GM21786 (cell line): ENCODE measurements around the gene CDH9.

ENCODE experiments used
- ATAC-seq: cut with Tn5 transposase; IDR thresholded peaks from one replicate; pipeline ENCODE4 v1.9.1; 2021; ENCODE audit not compliant: unreplicated experiment

Gene CDH9

GRCh38 chr5:27038476-27038875, at the start of gene CDH9:
CDH9 (minus strand) TSS chr5:27038586; CDS start chr5:26988333, 50,253 bp downstream.
- no peak for ATAC-seq

GRCh38 chr5:27087747-27088146, 49.4 kb upstream of the CDH9 start:
- ATAC-seq: no peak

- no peak for ATAC-seq
Observed at GRCh38 chr5:27083449-27084415, 45.3 kb upstream of the CDH9 start.

GRCh38 chr5:27080147-27080546, 41.8 kb upstream of the CDH9 start:
- no peak for ATAC-seq

GRCh38 chr5:27062451-27062850, 24.1 kb upstream of the CDH9 start:
- no peak for ATAC-seq

GRCh38 chr5:27048510-27048909, 10.1 kb upstream of the CDH9 start:
- ATAC-seq: no peak

GRCh38 chr5:27041372-27041771, 3.0 kb upstream of the CDH9 start:
- ATAC-seq: no peak

- no peak for ATAC-seq
Observed at GRCh38 chr5:27034565-27034964, 3.8 kb downstream of the CDH9 start.

GRCh38 chr5:27026801-27027200, 11.6 kb downstream of the CDH9 start:
- ATAC-seq: no peak

- no peak for ATAC-seq
Observed at GRCh38 chr5:27026063-27026462, 12.3 kb downstream of the CDH9 start.

GRCh38 chr5:27021471-27021870, 16.9 kb downstream of the CDH9 start:
- no peak for ATAC-seq

GRCh38 chr5:27020973-27021372, 17.4 kb downstream of the CDH9 start:
- ATAC-seq: no peak

- no peak for ATAC-seq
Observed at GRCh38 chr5:27015758-27016157, 22.6 kb downstream of the CDH9 start.

- no peak for ATAC-seq
Observed at GRCh38 chr5:27011274-27011673, 27.1 kb downstream of the CDH9 start.

GRCh38 chr5:27010646-27011045, 27.7 kb downstream of the CDH9 start:
- ATAC-seq: no peak

- no peak for ATAC-seq
Observed at GRCh38 chr5:27009540-27009915, 28.9 kb downstream of the CDH9 start.

GRCh38 chr5:27008604-27009539, 29.5 kb downstream of the CDH9 start:
- no peak for ATAC-seq

GRCh38 chr5:27007121-27007520, 31.3 kb downstream of the CDH9 start:
- no peak for ATAC-seq

- ATAC-seq: no peak
Observed at GRCh38 chr5:26986985-26987384, 51.4 kb downstream of the CDH9 start.

GRCh38 chr5:26981750-26982149, 56.6 kb downstream of the CDH9 start:
- ATAC-seq: no peak

GRCh38 chr5:26959290-26959689, 79.1 kb downstream of the CDH9 start:
- no peak for ATAC-seq

GRCh38 chr5:26955161-26955560, 83.2 kb downstream of the CDH9 start:
- ATAC-seq: no peak
